DOHH2 (cell line): ENCODE measurements around the gene ICAM1.
A peak's percentile ranks its signal among the peaks of the same experiment; 100 is the strongest.

Source experiments
- H3F3A ChIP-seq: fragments of 200-600 bp; sonication (generic), shearing (Covaris generic); 2 replicates; pipeline ENCODE4 v1.6.0; 2016; ENCODE audit warnings: antibody characterized with exemption, mild to moderate bottlenecking; ENCODE audit not compliant: control insufficient read depth, insufficient read depth
- H3K27ac ChIP-seq: fragments of 200-600 bp; sonication (generic); 2 replicates; pipeline ENCODE4 v1.5.1; 2014; ENCODE audit warnings: low read depth, mild to moderate bottlenecking, low read length, moderate library complexity
- H3K27me3 ChIP-seq: fragments of 200-600 bp; sonication (generic); 2 replicates; pipeline ENCODE4 v1.6.1; 2014; ENCODE audit warnings: mild to moderate bottlenecking, low read length, mixed read lengths; ENCODE audit not compliant: control insufficient read depth
- H3K36me3 ChIP-seq: fragments of 200-600 bp; sonication (generic); 2 replicates; pipeline ENCODE4 v1.6.1; 2014; ENCODE audit warnings: mild to moderate bottlenecking, low read length, moderate library complexity, mixed read lengths; ENCODE audit not compliant: control insufficient read depth
- H3K4me1 ChIP-seq: fragments of 200-600 bp; sonication (generic); 2 replicates; pipeline ENCODE4 v1.6.1; 2014; ENCODE audit warnings: mild to moderate bottlenecking, low read length, mixed read lengths; ENCODE audit not compliant: control insufficient read depth
- H3K4me2 ChIP-seq: fragments of 200-600 bp; sonication (generic); 2 replicates; pipeline ENCODE4 v1.6.0; 2014; ENCODE audit warnings: mild to moderate bottlenecking, low read length, moderate library complexity
- H3K4me3 ChIP-seq: fragments of 200-600 bp; sonication (generic); 2 replicates; pipeline ENCODE4 v1.5.1; 2014; ENCODE audit warnings: mild to moderate bottlenecking, low read length, mixed read lengths
- H3K79me2 ChIP-seq: fragments of 200-600 bp; sonication (generic); 2 replicates; pipeline ENCODE4 v1.6.1; 2014; ENCODE audit warnings: mild to moderate bottlenecking, low read length, mixed read lengths; ENCODE audit not compliant: control insufficient read depth
- H3K9me2 ChIP-seq: fragments of 200-600 bp; sonication (generic); replicated peaks from 2 replicates; pipeline ENCODE4 v1.6.1; 2014; ENCODE audit warnings: mild to moderate bottlenecking, low read length, mixed read lengths; ENCODE audit not compliant: control insufficient read depth
- H3K9me3 ChIP-seq: fragments of 200-600 bp; sonication (generic); 2 replicates; pipeline ENCODE4 v1.6.1; 2014; ENCODE audit warnings: antibody characterized with exemption, low read length, mixed read lengths; ENCODE audit not compliant: control insufficient read depth, insufficient read depth
- H4K20me1 ChIP-seq: fragments of 200-600 bp; sonication (generic); 2 replicates; pipeline ENCODE4 v1.6.0; 2014; ENCODE audit warnings: low read depth, mild to moderate bottlenecking, antibody characterized with exemption, low read length, moderate library complexity; ENCODE audit not compliant: control insufficient read depth, insufficient read depth
- EZH2phosphoT487 ChIP-seq: fragments of 200-600 bp; sonication (generic); IDR thresholded peaks from 2 replicates; pipeline ENCODE4 v1.6.1; 2017; ENCODE audit warnings: borderline replicate concordance, mild to moderate bottlenecking, antibody characterized with exemption, low read length, moderate library complexity, mixed read lengths
- TF ChIP-seq, protein P1 (sequence below): fragments of 200-600 bp; sonication (generic); IDR thresholded peaks from one replicate; pipeline ENCODE4 v1.5.1; 2014; ENCODE audit warnings: antibody characterized with exemption, mild to moderate bottlenecking, low read depth, low read length; ENCODE audit not compliant: poor library complexity, severe bottlenecking

Gene ICAM1, protein sequence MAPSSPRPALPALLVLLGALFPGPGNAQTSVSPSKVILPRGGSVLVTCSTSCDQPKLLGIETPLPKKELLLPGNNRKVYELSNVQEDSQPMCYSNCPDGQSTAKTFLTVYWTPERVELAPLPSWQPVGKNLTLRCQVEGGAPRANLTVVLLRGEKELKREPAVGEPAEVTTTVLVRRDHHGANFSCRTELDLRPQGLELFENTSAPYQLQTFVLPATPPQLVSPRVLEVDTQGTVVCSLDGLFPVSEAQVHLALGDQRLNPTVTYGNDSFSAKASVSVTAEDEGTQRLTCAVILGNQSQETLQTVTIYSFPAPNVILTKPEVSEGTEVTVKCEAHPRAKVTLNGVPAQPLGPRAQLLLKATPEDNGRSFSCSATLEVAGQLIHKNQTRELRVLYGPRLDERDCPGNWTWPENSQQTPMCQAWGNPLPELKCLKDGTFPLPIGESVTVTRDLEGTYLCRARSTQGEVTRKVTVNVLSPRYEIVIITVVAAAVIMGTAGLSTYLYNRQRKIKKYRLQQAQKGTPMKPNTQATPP

DNA sequence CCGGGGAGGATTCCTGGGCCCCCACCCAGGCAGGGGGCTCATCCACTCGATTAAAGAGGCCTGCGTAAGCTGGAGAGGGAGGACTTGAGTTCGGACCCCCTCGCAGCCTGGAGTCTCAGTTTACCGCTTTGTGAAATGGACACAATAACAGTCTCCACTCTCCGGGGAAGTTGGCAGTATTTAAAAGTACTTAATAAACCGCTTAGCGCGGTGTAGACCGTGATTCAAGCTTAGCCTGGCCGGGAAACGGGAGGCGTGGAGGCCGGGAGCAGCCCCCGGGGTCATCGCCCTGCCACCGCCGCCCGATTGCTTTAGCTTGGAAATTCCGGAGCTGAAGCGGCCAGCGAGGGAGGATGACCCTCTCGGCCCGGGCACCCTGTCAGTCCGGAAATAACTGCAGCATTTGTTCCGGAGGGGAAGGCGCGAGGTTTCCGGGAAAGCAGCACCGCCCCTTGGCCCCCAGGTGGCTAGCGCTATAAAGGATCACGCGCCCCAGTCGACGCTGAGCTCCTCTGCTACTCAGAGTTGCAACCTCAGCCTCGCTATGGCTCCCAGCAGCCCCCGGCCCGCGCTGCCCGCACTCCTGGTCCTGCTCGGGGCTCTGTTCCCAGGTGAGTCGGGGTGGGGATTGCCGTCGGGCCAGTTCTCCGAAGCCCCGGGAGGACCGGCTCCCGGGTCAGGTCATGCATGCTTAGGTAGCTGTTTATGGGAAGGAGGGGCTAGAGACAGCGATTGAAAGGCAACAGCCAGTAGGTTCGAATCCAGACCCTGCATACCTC, at the start of gene ICAM1:
ICAM1 (plus strand) TSS at position 505 of the 779 bp plus-strand sequence; CDS start at position 545, 40 bp downstream.
- TF ChIP-seq, protein P1, sequence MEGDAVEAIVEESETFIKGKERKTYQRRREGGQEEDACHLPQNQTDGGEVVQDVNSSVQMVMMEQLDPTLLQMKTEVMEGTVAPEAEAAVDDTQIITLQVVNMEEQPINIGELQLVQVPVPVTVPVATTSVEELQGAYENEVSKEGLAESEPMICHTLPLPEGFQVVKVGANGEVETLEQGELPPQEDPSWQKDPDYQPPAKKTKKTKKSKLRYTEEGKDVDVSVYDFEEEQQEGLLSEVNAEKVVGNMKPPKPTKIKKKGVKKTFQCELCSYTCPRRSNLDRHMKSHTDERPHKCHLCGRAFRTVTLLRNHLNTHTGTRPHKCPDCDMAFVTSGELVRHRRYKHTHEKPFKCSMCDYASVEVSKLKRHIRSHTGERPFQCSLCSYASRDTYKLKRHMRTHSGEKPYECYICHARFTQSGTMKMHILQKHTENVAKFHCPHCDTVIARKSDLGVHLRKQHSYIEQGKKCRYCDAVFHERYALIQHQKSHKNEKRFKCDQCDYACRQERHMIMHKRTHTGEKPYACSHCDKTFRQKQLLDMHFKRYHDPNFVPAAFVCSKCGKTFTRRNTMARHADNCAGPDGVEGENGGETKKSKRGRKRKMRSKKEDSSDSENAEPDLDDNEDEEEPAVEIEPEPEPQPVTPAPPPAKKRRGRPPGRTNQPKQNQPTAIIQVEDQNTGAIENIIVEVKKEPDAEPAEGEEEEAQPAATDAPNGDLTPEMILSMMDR = no peak
- TF ChIP-seq EZH2phosphoT487 = no peak
- peaks cover 46% of the 10 kb centered on the region for H3K4me1 ChIP-seq
- no peaks in the 10 kb centered on the region for H3K9me2 ChIP-seq
- no peaks in the 10 kb centered on the region for H3K9me3 ChIP-seq
- peaks cover 10% of the 10 kb centered on the region for H3F3A ChIP-seq
- peak within 1 kb of the TSS; percentile 98 for H3K4me2 ChIP-seq
- peaks cover 40% of the 10 kb centered on the region for H3K79me2 ChIP-seq
- H4K20me1 ChIP-seq = peaks cover 8% of the 10 kb centered on the region; the same call in 1 of the 2 replicates
- peaks cover 32% of the 10 kb centered on the region for H3K36me3 ChIP-seq
- peak within 1 kb of the TSS; percentile 77 for H3K4me3 ChIP-seq
- H3K27ac ChIP-seq = peak within 1 kb of the TSS; percentile 90
- no peaks in the 10 kb centered on the region for H3K27me3 ChIP-seq

DNA sequence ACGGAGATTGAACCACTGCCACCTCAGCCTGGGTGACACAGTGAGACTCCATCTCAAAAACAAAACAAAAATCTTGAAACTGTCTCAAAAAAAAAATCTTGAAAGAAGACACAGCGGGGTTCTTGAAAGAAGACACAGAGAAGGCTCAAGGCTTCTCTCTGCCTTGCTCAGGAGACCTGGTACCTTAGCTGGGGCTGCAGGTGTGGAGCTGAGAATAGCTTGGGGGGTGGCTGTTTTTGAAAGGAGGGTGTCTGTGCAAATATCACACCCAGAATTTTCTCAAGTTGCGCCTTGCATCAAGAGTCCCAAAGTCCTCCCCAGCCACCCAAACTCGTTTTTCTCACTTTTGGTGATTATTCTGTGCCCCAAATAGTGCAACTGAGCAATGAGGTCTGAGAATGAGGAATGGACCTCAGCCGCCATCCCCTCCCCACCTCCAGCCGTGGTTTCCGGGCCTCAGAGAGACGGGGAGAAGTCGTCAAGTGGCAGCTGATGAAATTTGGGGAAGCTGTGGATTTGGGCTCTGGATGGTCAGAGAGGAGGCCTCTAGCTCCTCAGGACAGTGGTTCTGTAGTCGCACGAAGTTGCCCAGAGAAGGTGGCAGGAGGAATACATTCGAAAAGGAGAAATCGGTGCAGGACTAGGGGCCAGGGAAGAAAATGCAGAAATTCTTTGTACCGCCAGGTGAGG, 48.6 kb upstream of the ICAM1 start:
- Histone ChIP-seq H3K79me2 (peaks cover 80% of the 10 kb centered on the region), H3K4me2 (peak overlapping the region; percentile 88), H3K27me3 (no peaks in the 10 kb centered on the region), H3K27ac (peak overlapping the region; percentile 95), H3K9me2 (no peaks in the 10 kb centered on the region), H3K4me3 (peak overlapping the region; percentile 66), H3K4me1 (peaks cover 86% of the 10 kb centered on the region), H3K9me3 (no peaks in the 10 kb centered on the region), H3F3A (peaks cover 67% of the 10 kb centered on the region), H3K36me3 (peaks cover 91% of the 10 kb centered on the region), H4K20me1 (peaks cover 24% of the 10 kb centered on the region)
- TF ChIP-seq EZH2phosphoT487 = no peak
- TF ChIP-seq, protein P1 = no peak

DNA sequence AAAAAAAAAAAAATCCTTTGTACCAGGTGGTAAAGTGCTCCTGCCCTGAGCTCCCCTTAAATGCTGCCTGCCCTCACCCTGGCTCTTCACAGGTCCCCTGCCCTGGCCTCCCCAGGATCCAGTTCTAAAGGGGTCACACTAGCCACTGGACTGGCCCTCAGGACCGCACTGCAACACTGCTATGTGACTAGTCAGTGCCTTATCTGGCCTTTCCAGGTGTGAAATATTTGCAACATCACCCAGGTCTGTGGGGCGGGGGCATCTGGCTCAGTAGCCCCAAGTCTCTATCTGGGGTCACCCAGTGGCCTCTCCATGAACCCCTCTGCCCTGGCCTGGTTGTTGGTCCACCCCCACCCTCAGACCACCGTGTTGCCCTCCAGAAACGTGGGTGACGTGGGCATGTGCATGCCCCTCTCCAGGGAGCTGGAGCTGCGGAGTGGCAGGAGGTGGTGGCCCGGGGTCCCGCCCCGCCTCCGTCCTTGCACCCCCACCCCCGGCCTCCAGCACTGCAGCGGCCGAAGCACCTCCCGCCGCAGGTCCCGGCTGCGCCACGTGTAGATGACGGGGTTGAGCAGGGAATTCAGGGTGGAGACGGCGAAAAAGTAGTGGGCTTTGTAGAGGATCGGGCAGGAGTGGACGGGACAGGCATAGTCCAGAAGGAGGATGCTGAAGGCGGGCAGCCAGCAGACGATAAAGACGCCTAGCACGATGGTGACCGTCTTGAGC, 47.3 kb upstream of the ICAM1 start:
- peaks cover 93% of the 10 kb centered on the region for H3K79me2 ChIP-seq
- H4K20me1 ChIP-seq = peaks cover 29% of the 10 kb centered on the region
- no peaks in the 10 kb centered on the region for H3K9me3 ChIP-seq
- H3K9me2 ChIP-seq = no peaks in the 10 kb centered on the region
- peaks cover 99% of the 10 kb centered on the region for H3K4me1 ChIP-seq
- H3K4me3 ChIP-seq = peak overlapping the region; percentile 55
- H3K27ac ChIP-seq = peak overlapping the region; percentile 95
- TF ChIP-seq, protein P1 = no peak
- TF ChIP-seq EZH2phosphoT487 = no peak
- peaks cover 94% of the 10 kb centered on the region for H3K36me3 ChIP-seq
- no peaks in the 10 kb centered on the region for H3K27me3 ChIP-seq
- H3F3A ChIP-seq = peaks cover 78% of the 10 kb centered on the region
- peak overlapping the region; percentile 69 for H3K4me2 ChIP-seq
